ENCODE data around the gene TNIP1. TPM values are rescaled to one million over a fixed set of nuclear protein-coding genes. Genes with fewer than 3 reads are reported as not detected.

The TNIP1 gene
- total and polyA plus RNA-seq, 4 donors = 81.5 to 308 (median 129) TPM

DNA sequence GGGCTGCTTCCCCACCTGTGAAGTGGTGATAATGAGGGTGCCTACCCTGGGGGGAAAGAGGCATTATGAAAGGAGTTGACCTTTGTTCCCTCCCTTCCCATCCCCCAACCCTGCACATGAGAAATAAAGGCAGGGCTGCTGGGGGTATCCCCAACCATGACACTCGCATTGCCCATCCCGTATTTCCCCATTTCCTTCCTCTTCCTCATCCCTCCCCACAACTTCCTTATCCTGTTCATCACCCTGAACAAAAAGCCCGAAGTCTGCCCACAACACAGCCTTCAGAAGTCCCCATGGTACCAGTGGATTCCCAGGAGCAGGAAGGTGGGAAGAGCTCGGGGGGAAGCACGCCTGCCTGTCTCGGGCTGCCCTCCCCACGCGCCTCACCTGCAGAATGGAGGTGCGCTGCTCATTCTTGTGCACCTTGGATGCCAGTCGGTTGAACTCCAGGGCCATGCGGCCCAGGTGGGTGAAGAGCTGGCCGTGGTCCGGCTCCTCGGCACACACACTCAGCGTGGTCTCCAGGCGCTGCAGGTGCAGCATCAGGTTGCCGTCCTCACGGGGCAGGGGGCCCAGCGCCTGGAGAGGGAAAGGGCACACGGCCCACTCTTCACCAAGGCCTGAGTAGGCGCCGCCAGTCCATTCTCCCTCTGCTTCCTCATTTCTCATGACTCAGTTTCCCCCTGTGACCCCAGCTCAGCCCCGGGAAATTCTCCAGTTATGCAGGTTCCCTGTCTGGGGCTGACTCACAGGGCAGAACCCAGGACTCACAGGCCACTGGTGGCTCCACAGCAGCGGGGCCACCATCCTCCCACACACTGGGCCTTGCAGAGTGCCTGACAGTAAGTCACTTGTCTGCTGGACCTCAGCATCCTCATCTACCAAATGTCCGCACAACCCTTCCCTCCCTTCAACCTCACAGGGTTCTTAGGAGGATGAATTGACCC is 24.2 kb downstream of the TNIP1 start:
- Histone ChIP-seq H3K4me1 (ENCODE audit: control insufficient read depth in 5 of 5, insufficient read depth in 5 of 5, low read length in 5 of 5) (peaks cover 0 to 28% (median 0%) of the 10 kb centered on the region in 5 donors), H3K4me3 (no peak overlapping the region), H3K27me3 (ENCODE audit: control insufficient read depth in 3 of 3, insufficient read depth in 3 of 3, low read length in 2 of 3) (no peaks in the 10 kb centered on the region), H3K9ac (ENCODE audit: insufficient read depth in 1 of 2, low read length in 2 of 2) (no peak overlapping the region), H3K27ac (ENCODE audit: low read depth in 1 of 2, low read length in 1 of 2) (no peak overlapping the region), H3K36me3 (ENCODE audit: control insufficient read depth in 4 of 4, insufficient read depth in 4 of 4, low read length in 4 of 4) (peaks cover 0 to 66% (median 24%) of the 10 kb centered on the region in 4 donors), H3K9me3 (ENCODE audit: control insufficient read depth in 4 of 4, insufficient read depth in 3 of 4, low read length in 3 of 4) (no peaks in the 10 kb centered on the region)
- ATAC-seq (ENCODE audit: insufficient read depth, low FRiP score) = no peak
- TF ChIP-seq, protein P1, sequence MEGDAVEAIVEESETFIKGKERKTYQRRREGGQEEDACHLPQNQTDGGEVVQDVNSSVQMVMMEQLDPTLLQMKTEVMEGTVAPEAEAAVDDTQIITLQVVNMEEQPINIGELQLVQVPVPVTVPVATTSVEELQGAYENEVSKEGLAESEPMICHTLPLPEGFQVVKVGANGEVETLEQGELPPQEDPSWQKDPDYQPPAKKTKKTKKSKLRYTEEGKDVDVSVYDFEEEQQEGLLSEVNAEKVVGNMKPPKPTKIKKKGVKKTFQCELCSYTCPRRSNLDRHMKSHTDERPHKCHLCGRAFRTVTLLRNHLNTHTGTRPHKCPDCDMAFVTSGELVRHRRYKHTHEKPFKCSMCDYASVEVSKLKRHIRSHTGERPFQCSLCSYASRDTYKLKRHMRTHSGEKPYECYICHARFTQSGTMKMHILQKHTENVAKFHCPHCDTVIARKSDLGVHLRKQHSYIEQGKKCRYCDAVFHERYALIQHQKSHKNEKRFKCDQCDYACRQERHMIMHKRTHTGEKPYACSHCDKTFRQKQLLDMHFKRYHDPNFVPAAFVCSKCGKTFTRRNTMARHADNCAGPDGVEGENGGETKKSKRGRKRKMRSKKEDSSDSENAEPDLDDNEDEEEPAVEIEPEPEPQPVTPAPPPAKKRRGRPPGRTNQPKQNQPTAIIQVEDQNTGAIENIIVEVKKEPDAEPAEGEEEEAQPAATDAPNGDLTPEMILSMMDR (IDR thresholded peaks at IDR 0.05; ENCODE audit: control extremely low read depth, extremely low read depth) = no peak
- WGBS, 2 donors = 76 to 88% methylated on average over 25 of the region's 25 CpGs
- no peak for DNase-seq

DNA sequence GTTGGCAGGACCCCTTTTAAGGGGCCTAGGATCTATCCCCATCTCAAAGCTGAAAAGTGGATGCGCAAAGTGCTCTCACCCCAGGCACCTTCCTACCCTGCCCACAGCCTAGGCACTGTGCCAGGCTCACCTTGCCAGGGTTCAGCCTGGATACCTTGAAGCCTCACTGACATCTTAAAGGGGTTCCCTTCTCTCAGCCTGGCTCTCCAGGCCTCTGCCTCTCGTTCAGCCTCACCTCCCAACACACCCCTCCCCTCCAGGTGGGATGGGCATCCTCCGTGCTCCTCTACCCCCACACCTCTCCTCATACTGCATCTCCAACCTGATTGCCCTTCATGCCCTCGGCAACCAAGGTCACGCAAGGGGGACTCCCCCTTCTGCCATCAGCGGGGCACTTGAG is 25.5 kb downstream of the TNIP1 start:
- no peak for ATAC-seq (ENCODE audit: insufficient read depth, low FRiP score)

DNA sequence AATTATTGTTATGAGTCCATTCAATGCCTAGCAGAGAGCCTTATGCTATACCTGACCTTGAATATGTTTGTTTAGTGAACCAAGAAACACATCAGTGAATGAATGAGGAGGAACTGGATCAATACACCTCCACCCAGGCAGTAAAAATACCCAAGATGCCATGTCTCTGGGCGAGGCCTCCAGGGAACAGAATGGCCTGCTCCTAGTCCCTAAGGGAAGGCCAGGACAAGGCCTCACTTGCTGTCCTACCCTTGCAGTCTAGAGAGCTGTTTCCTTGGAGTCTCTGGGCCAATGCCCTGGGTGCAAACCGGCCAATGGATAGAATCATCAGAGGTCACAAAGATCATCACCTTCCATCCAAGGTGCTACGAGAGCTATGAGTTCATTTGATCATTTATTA is 26.1 kb downstream of the TNIP1 start:
- no peak overlapping the region for H3K9ac ChIP-seq (ENCODE audit: insufficient read depth in 1 of 2, low read length in 2 of 2)
- H3K4me3 ChIP-seq = no peak overlapping the region
- H3K27me3 ChIP-seq (ENCODE audit: control insufficient read depth in 3 of 3, insufficient read depth in 3 of 3, low read length in 2 of 3) = no peaks in the 10 kb centered on the region
- no peak for ATAC-seq (ENCODE audit: insufficient read depth, low FRiP score)
- no peak overlapping the region for H3K27ac ChIP-seq (ENCODE audit: low read depth in 1 of 2, low read length in 1 of 2)
- H3K4me1 ChIP-seq (ENCODE audit: control insufficient read depth in 5 of 5, insufficient read depth in 5 of 5, low read length in 5 of 5) = peaks cover 0 to 13% (median 0%) of the 10 kb centered on the region in 5 donors
- H3K9me3 ChIP-seq (ENCODE audit: control insufficient read depth in 4 of 4, insufficient read depth in 3 of 4, low read length in 3 of 4) = no peaks in the 10 kb centered on the region
- no peak for DNase-seq
- 90 to 91% methylated on average over 3 of the region's 3 CpGs for WGBS, 2 donors
- H3K36me3 ChIP-seq (ENCODE audit: control insufficient read depth in 4 of 4, insufficient read depth in 4 of 4, low read length in 4 of 4) = peaks cover 3 to 61% (median 20%) of the 10 kb centered on the region in 4 donors
- TF ChIP-seq, protein P1 (IDR thresholded peaks at IDR 0.05; ENCODE audit: control extremely low read depth, extremely low read depth) = no peak

More for the DNA sequence above, 25.5 kb downstream of the TNIP1 start:
- DNase-seq = no peak
- Histone ChIP-seq H3K4me3 (no peak overlapping the region), H3K9ac (ENCODE audit: insufficient read depth in 1 of 2, low read length in 2 of 2) (no peak overlapping the region), H3K27me3 (ENCODE audit: control insufficient read depth in 3 of 3, insufficient read depth in 3 of 3, low read length in 2 of 3) (no peaks in the 10 kb centered on the region), H3K9me3 (ENCODE audit: control insufficient read depth in 4 of 4, insufficient read depth in 3 of 4, low read length in 3 of 4) (no peaks in the 10 kb centered on the region), H3K27ac (ENCODE audit: low read depth in 1 of 2, low read length in 1 of 2) (no peak overlapping the region), H3K4me1 (ENCODE audit: control insufficient read depth in 5 of 5, insufficient read depth in 5 of 5, low read length in 5 of 5) (peaks cover 0 to 19% (median 0%) of the 10 kb centered on the region in 5 donors), H3K36me3 (ENCODE audit: control insufficient read depth in 4 of 4, insufficient read depth in 4 of 4, low read length in 4 of 4) (peaks cover 0 to 60% (median 22%) of the 10 kb centered on the region in 4 donors)
- WGBS, 2 donors = 79 to 89% methylated on average over 6 of the region's 6 CpGs
- TF ChIP-seq, protein P1 (IDR thresholded peaks at IDR 0.05; ENCODE audit: control extremely low read depth, extremely low read depth) = no peak
